OCI-LY7 (cell line): Measurements from ENCODE around the gene MYL6. TPM values are rescaled to one million over a fixed set of nuclear protein-coding genes. Genes with fewer than 3 reads are reported as not detected.

Source experiments
- BruUV-seq: library from RNA; stranded (reverse); fragments of 400-500 nt; replicated peaks from 2 replicates; lab custom pipeline; 2021; lab: Mats Ljungman, UMichigan
- CTCF ChIA-PET: fragments of 300-600 bp; sonication (Branson Sonifier 250); formaldehyde crosslinking; loops from one replicate; lab custom pipeline; 2022; ENCODE audit warnings: antibody characterized with exemption; ENCODE audit not compliant: unreplicated experiment; lab: Charles Lee
- POLR2A ChIA-PET: fragments of 300-600 bp; sonication (Branson Sonifier 250); formaldehyde crosslinking; loops from one replicate; lab custom pipeline; 2022; ENCODE audit warnings: antibody characterized with exemption; lab: Charles Lee
- DNase-seq: peaks from one replicate; pipeline ENCODE4 v3.0.0-alpha.2; 2015; ENCODE audit warnings: low spot score
- H2AFZ ChIP-seq: fragments of 200-600 bp; sonication (generic), shearing (Covaris generic); 2 replicates; pipeline ENCODE4 v1.6.1; 2014; ENCODE audit warnings: mild to moderate bottlenecking, antibody characterized with exemption, low read length, moderate library complexity
- H3K27ac ChIP-seq: fragments of 200-600 bp; sonication (generic); 2 replicates; pipeline ENCODE4 v1.5.1; 2014; ENCODE audit warnings: mixed run types, low read depth, mild to moderate bottlenecking, moderate library complexity, low read length, inconsistent platforms; ENCODE audit not compliant: poor library complexity, severe bottlenecking
- H3K36me3 ChIP-seq: fragments of 200-600 bp; sonication (generic); 2 replicates; pipeline ENCODE4 v1.6.1; 2014; ENCODE audit warnings: mild to moderate bottlenecking, antibody characterized with exemption, low read length, moderate library complexity, mixed read lengths; ENCODE audit not compliant: insufficient read depth
- H3K4me1 ChIP-seq: fragments of 200-600 bp; sonication (generic); 2 replicates; pipeline ENCODE4 v1.5.1; 2014; ENCODE audit warnings: mild to moderate bottlenecking, low read length; ENCODE audit not compliant: insufficient read depth, poor library complexity, severe bottlenecking
- H3K4me2 ChIP-seq: fragments of 200-600 bp; sonication (generic); 2 replicates; pipeline ENCODE4 v1.6.1; 2014; ENCODE audit warnings: mild to moderate bottlenecking, low read length
- H3K4me3 ChIP-seq: fragments of 200-600 bp; sonication (generic); 2 replicates; pipeline ENCODE4 v1.5.1; 2014; ENCODE audit warnings: mild to moderate bottlenecking, low read depth, low read length; ENCODE audit not compliant: poor library complexity, severe bottlenecking
- H3K79me2 ChIP-seq: fragments of 200-600 bp; sonication (generic); 2 replicates; pipeline ENCODE4 v1.6.1; 2016; ENCODE audit warnings: low read depth, mild to moderate bottlenecking, low read length, moderate library complexity, mixed read lengths; ENCODE audit not compliant: insufficient read depth
- H3K9me2 ChIP-seq: fragments of 200-600 bp; sonication (generic); 2 replicates; pipeline ENCODE4 v1.6.1; 2016; ENCODE audit warnings: mild to moderate bottlenecking, low read length, mixed read lengths; ENCODE audit not compliant: insufficient read depth
- H3K9me3 ChIP-seq: fragments of 200-600 bp; sonication (generic); 2 replicates; pipeline ENCODE4 v1.6.1; 2014; ENCODE audit warnings: mild to moderate bottlenecking, mixed run types, low read length, mixed read lengths
- H4K20me1 ChIP-seq: fragments of 200-600 bp; sonication (generic); 2 replicates; pipeline ENCODE4 v1.6.1; 2014; ENCODE audit warnings: mild to moderate bottlenecking, antibody characterized with exemption, low read length, moderate library complexity, mixed read lengths; ENCODE audit not compliant: insufficient read depth
- CTCF ChIP-seq: fragments of 200-600 bp; sonication (generic); conservative IDR thresholded peaks from 2 replicates; pipeline ENCODE4 v1.5.1; 2014; ENCODE audit warnings: mild to moderate bottlenecking, antibody characterized with exemption, low read length, moderate library complexity, mixed read lengths
- EZH2phosphoT487 ChIP-seq: fragments of 200-600 bp; sonication (generic); IDR thresholded peaks from 2 replicates; pipeline ENCODE4 v1.6.1; 2018; ENCODE audit warnings: low read depth, borderline replicate concordance, mild to moderate bottlenecking, mixed run types, antibody characterized with exemption, low read length, moderate library complexity, mixed read lengths
- intact Hi-C: fragments of 100-400 bp; cut with micrococcal nuclease; formaldehyde crosslinking; loops from one replicate; pipeline ENCODE4 v1.10.0; 2022; ENCODE audit not compliant: unreplicated experiment
- total RNA-seq, 2 experiments: library from RNA; depleted of rRNA in 1 of 2; stranded (reverse); fragments of >200 nt in 1 of 2; shearing (Covaris generic) in 1 of 2; gene quantifications; 2 replicates each; pipeline ENCODE4 v1.2.3, GENCODE V29; 2014 to 2022

The MYL6 gene
- total RNA-seq, 2 experiments from 2014 or later: 468 to 574 TPM

- Histone ChIP-seq H3K36me3 (peaks cover 46% of the 10 kb centered on the region), H3K9me3 (no peaks in the 10 kb centered on the region), H4K20me1 (no peaks in the 10 kb centered on the region), H3K27ac (peak overlapping the region; percentile 67), H3K9me2 (no peaks in the 10 kb centered on the region), H2AFZ (no peak overlapping the region), H3K4me1 (peaks cover 33% of the 10 kb centered on the region), H3K4me2 (peak overlapping the region; percentile 85), H3K4me3 (peak overlapping the region; percentile 91), H3K79me2 (peaks cover 16% of the 10 kb centered on the region)
- CTCF ChIA-PET: interaction anchor here (0.5 to 2.6 kb wide), 7 partner anchors 8 to 342 kb away, joined by 3 to 23 read pairs (median 4); partner anchors contain the start of genes ESYT1, PA2G4 and SMARCC2
- no peak for TF ChIP-seq EZH2phosphoT487
- peak; percentile 94 for TF ChIP-seq CTCF
- POLR2A ChIA-PET: interaction anchor here (0.9 to 5.7 kb wide), 10 partner anchors 9 to 341 kb away, joined by 3 to 64 read pairs (median 4); partner anchors contain the start of genes ESYT1, PA2G4, RNF41 and SMARCC2
- intact Hi-C loops: loop anchor here (1.0 to 10.0 kb wide), 9 partner anchors 33 to 515 kb away; partner anchors contain the start of genes ANKRD52, BAZ2A, MYL6B and NABP2
- DNase-seq: peak; percentile 84
- BruUV-seq: no TSS peak
Observed at GRCh38 chr12:56119361-56119796, 38.8 kb upstream of the MYL6 start.

- intact Hi-C loops: no loop called here
- Histone ChIP-seq H3K4me3 (no peak overlapping the region), H3K9me2 (no peaks in the 10 kb centered on the region), H3K9me3 (no peaks in the 10 kb centered on the region), H3K4me1 (peaks cover 35% of the 10 kb centered on the region), H3K79me2 (peaks cover 16% of the 10 kb centered on the region), H3K4me2 (peak overlapping the region; percentile 85), H3K36me3 (peaks cover 42% of the 10 kb centered on the region), H2AFZ (no peak overlapping the region), H3K27ac (no peak overlapping the region), H4K20me1 (no peaks in the 10 kb centered on the region)
- CTCF ChIA-PET: interaction anchor here (0.5 to 2.6 kb wide), 6 partner anchors 7 to 341 kb away, joined by 3 to 23 read pairs (median 4); partner anchors contain the start of genes PA2G4 and SMARCC2
- POLR2A ChIA-PET: interaction anchor here (1.0 to 5.7 kb wide), 6 partner anchors 8 to 341 kb away, joined by 3 to 64 read pairs (median 4); partner anchors contain the start of genes ESYT1 and PA2G4
- TF ChIP-seq CTCF: no peak
- no peak for TF ChIP-seq EZH2phosphoT487
- no peak for DNase-seq
- no TSS peak for BruUV-seq
Observed at GRCh38 chr12:56120158-56120846, 37.9 kb upstream of the MYL6 start.
